ENCODE data around the gene CCND2.

CCND2 gene

DNA sequence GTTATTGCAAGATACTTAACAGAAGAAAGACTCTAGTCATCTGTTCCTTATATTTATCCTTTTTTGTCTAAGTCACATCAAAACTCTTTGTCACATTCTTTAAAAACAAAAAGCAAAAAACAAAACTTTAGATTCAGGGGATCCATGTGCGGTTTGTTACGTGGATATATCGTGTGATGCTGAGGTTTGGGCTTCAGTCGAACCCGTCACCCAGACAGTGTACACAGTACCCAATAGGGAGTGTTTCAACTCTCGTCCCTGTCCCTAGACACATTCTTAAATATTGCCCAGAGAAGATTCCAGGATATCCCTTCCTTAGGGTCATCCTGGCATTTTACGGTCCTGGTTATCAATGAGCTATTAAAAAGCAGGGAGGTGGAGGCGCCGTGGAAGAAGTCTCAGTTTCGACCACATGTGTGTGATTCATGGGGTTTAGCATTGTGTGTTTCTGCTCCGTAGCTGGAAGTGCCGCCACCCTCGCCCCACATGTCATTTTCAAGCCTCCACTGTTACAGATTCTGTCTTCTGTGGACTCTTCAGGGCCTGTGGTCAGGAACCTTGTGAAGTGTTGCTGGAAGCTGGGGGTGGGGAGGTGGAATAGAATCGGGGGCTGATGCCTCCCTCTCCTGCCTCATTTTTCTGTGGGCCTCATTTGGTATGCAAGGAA, 19.9 kb downstream of the CCND2 start:
- peak; percentile 38 for DNase-seq

DNA sequence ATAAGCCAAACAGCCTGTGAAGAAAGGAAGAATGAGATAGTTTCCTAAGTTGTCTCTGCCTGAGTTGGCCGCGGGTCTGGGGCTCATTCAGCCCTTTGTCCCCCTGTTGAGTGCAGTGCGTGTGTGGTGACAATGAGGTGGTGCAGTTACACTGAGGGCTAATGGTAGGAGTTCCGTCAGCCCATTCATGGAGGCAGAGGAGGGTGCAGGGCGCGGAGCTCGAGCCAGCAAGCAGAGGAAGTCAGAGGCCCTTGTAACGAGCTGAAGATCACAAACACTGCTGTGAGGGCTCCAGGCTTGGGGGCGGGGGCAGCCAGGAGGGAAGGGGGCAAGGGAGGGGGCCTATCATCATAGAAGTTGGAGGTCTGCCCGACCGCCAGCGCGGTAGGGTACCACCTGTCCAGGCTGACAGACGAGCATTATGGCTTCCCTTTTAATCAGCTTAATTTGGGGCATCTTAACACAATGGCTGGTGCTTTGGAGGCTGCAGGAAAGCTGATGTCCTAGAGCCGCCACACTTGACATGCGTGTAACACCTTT, 20.5 kb downstream of the CCND2 start:
- no peak for DNase-seq

DNA sequence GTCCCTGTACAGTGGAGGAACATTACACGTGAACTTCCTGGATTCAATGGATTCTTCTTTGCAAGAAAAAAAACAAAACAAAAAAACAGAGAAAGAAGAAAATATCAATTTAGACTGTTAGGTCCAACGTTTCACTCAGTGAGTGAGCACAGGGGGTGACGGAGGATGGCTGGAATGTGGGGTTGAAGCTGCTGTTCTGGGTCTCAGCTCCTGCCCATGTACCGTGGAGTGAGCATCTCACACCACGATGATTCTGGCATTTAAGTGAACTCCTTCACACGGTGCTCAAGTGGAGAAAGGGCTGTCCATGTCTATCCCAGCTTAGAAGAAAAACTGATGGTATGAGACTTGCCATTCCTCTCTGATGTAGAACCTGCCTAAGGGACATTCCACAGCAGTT, 23.2 kb downstream of the CCND2 start:
- DNase-seq, result no peak

DNA sequence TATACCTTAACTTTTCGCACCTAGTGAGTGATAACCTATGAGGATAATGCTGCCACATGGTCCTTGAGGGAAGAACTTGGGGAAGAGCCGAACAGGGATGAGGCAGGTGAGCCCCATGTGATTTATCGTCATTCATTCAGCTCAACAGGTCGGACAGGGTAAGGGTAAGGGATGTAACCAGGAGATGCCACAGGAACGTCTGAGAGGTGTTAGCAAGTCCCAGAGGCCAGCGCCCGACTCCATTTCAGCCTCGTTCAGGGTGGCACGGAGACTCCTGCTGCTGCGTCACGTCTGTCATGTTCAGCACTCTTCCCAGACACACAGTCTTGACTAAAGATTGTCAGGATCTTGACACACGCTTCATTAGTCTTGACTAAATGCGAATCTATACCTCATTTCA, 24.1 kb downstream of the CCND2 start:
- DNase-seq, result no peak

DNA sequence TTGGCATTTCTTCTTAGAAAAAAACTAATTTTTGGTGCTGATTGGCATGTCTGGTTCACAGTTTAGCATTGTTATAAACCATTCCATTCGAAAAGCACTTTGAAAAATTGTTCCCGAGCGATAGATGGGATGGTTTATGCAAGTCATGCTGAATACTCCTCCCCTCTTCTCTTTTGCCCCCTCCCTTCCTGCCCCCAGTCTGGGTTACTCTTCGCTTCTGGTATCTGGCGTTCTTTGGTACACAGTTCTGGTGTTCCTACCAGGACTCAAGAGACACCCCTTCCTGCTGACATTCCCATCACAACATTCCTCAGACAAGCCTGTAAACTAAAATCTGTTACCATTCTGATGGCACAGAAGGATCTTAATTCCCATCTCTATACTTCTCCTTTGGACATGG, 27.3 kb downstream of the CCND2 start:
- DNase-seq, result no peak

DNA sequence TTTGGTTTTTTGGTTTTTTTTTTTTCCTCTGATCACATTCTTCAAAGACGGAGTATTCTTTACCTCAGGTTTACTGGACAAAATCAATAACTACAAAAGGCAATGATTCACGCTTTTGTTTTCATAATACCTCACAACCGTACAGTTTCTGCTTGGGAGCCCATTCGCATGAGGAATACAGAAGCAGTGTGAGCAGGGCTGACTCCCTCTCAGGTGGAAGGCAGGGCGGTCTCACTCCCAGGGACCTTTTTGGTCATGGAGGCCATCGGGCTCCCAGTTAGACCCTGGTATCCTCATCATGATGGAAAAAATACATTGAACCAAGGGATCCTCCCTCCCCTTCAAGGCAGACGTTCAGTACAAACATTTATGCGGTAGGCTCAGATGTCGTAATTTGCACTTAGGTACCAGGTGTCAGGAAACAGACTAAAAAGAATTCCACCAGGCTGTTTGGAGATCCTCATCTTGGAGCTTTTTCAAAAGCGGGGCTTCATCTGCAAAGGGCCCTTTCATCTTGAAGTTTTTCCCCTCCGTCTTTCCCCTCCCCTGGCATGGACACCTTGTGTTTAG, 28.5 kb downstream of the CCND2 start:
- no peak for DNase-seq

DNA sequence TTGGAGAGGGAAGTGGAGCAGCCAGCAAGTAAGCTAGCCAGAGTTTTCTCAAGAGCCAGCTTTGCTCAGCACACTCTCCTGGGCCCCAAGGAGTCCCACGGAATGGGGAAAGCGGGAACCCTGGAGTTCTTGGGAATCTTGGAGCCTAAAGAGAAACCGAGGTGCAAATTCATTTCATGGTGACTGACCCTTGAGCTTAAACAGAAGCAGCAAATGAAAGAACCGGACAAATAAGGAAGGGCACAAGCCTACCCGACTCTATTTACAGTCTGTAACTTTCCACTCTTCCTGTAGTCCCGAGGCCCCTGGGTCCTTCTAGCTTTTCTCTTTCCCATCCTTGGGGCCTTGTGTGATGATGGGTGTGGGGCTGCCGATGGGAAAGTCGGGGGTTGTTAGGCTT, 29.3 kb downstream of the CCND2 start:
- DNase-seq, result no peak

DNA sequence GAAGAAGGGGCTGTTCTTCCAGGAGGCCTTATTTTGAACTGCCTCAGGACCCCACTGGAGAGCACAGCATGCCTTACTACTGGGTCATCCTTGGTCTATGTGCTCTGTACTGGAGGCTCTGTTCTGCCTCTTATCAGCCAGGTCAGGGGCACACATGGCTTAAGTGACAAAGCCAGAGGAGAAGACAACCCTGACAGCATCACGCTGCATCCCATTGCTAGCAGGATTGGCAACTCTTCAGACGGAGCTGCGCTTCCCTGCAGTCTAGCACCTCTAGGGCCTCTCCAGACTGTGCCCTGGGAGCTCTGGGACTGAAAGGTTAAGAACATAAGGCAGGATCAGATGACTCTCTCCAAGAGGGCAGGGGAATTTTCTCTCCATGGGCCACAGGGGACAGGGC, 30.2 kb downstream of the CCND2 start:
- no peak for DNase-seq

DNA sequence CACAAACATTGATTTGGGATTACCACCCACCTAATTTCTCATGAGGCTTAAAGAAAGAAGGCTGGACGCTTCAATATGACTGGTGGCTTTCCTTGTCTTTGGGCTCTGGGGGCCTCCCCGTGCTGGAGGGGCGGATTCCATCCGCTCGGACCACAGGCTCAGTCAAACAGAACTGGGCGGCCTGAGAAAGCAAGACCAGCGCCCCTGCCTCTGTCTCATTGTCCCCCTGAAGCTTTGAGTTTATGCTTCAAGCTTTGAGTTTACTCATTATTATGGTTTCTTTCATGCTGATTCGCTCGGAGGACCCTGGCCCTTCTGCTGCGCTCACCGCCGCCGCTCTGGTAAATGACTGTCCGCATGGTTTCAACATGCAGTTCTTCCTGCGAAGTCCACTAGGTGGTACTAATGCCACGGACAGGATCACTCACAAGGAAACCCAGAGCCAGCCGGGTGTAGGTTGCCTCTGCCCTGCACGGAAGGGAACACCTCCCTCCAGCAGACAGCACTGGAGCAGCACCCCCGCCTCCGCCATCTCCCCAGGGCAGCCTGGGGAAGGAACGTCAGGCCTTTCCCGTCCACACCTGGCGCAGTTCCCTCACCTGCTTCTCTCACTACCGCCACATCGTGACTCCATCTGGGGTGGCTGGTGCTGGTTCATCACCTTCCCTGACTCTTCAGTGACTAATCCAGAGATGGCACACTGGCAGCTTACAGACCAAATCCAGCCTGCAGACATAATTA, 34.2 kb downstream of the CCND2 start:
- no peak for DNase-seq

DNA sequence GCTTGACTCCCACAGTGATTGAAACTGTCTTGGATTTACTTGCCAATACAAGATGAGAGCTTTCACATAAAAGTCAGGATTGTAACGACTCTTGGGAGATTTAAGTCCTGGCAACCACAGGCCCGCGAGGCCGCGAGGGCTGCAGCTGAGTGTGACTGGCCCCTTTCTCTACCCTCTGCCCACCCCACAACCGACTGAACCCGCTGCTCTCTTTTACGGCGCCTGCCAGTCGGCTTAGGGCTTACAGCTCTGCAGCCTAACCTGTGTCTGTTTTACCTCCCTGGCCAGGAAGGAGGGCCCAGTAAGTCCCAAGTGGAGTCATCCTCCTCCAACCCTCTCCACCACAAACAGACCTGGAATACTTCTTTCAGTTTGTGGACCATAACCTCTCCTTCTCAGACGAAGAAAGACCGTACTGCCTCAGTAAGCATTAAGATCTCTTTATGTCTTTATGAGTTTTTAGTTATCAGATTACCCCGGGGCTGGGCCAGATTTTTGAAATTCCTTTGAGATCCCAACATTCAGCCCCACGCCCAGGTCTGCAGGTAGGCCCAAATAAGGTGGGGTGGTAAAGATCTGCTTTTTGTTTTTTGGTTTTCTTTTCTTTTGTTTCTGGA, 34.9 kb downstream of the CCND2 start:
- no peak for DNase-seq

DNA sequence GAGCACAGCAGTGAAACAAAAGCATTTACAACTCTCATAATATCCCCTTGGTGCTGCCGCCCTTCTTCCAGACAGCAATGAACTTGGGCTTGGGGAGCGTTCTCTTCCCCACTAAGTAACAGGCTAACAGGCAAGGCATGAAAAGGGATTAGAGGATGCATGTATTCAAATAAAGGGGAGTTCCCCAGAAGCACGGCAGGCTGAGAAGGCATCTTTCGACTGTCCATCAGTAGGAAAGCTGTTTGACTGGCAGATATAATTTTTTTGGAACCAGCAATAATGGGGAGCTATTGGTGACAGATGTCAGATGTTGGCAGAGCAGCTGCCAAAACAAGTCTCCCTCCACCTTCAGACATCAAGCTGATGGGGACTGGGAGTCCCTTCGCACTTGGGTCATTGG, 38.2 kb downstream of the CCND2 start:
- no peak for DNase-seq

DNA sequence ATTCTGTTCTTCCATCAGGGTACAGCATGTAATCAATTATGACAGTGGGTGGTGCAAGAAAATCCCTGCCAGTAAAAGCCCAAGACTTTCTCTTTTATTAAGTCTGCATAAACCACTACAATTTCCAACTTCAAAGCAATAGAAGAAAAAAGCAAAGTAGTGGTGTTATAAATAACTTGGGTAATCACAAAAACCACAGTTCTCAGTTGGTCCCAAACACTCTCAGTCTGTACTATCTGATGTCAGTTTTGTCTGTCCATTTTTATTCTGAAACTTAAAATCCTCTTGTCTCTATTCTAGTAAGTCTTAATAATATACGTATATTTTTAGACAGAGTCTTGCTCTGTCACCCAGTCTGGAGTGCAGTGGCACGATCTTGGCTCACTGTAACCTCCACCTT, 38.7 kb downstream of the CCND2 start:
- no peak for DNase-seq

DNA sequence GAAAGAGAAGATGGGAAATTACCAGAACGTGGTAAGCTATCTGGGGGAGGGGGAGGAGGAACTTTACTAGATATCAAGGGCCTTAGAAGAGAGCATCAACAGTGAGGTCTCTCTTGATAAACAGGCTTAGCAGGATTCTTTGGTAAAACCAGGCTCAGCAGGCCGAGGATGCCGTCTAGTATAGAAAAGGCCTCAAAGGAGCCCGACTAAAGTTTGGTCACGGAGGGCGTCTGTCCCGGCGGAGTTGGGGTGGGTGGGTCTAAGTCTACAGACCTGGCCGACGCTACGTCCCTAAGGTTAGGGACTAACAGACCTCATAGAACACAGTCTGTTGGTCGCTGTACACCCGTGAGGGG, 46.9 kb downstream of the CCND2 start:
- no peak for DNase-seq

DNA sequence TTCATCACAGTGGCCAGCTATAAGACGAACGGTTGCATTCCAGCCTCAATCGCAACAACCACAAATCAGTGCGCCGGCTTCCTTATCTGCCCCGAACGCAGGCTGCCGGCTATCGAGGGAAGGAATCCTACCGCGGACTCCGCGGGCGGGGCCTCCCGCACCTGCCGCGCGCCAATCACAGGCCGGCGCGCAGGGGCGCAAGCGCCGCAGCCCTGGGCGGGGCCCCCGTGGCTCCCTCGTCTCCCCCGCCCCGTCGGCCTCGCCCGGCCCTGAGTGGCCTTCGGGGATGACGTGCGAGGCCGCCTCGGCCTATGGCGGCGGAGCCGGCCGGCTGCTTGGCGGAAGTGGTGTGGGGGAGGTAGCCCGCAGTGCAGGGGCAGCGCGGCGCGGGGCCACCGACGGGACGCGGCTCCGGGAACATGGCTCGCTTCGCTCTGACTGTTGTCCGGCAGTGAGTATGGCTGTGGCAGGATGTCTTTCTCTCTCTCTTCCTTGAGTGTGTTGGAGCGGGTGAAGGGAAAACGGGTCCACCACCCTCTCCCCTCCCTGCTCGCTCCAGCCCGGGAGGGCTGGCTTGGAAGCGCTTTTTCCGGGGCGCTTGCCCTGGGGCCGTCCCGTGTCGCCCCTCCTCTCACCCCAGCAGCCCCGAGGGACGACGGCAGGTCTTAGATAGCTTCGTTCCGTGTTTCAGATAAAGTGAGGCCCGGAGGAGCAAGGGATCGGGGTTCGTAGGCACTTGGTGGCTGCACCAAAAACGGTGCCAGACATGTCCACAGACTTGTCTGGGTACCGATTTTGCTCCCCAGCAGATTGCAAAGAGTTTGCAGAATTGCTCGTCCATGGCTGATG, 47.5 kb downstream of the CCND2 start, which contains the start of gene TIGAR:
TSS of gene TIGAR (plus strand) at position 361 of the 849 bp plus-strand sequence. CDS start at position 420, 59 bp downstream.
- DNase-seq, result peak; percentile 93

DNA sequence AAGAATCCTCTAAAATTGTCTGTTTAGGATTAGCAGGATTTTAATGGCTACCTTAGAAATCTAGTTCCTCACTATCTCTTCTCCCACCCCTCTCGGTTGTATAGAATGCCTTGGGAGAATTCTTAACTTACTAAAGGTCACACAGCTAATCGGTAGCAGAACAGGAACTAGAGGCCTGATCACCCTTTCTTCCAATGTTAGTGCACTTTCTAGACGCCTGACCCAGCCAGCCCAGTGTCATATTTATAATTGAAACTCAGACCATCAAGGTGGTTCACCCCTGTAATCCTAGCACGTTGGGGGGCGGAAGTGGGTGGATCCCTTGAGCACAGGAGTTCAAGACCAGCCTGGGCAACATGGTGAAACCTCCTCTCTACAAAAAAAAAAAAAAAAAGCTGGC, 49.2 kb downstream of the CCND2 start:
- no peak for DNase-seq

All from activated naive CD4-positive, alpha-beta T cell treated with anti-CD3 and anti-CD28 coated beads, Interleukin-2, amount 50 U/mL, for 16 hours (primary cell).